Measurements from ENCODE around the gene PAM.

PAM gene

DNA sequence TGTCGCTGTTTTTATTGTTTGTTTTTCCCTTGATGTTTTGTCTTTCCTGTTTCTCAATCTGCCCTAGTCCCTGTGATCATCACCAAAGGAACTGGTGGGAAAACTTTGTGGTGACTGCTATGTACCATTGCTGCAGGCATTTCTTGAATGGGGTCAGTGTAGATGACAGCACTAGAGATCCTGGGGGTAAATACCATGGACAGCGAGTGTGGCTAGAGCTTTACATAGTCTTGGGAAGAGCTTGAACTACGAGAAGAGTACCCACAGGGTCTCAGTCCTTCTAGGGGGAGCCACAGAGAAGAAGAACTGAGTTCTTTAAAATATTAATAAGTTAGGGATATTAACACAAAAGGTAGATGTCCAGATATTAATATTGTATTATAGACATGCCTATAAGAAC is 138.8 kb downstream of the PAM start:
- no peak for DNase-seq
- H3K4me2 ChIP-seq (ENCODE audit: low read depth, low read length): no peak overlapping the region
- no peak overlapping the region for H3K9ac ChIP-seq (ENCODE audit: low read length)
- no peaks in the 10 kb centered on the region for H3K79me2 ChIP-seq (ENCODE audit: low read length)
- H4K20me1 ChIP-seq (ENCODE audit: insufficient read depth, low read length): no peaks in the 10 kb centered on the region
- no peaks in the 10 kb centered on the region for H3K9me3 ChIP-seq (replicated peaks; ENCODE audit: insufficient read depth, low read length)
- TF ChIP-seq EZH2phosphoT487 (IDR thresholded peaks at IDR 0.05; ENCODE audit: low read length) (no peak), EZH2 (optimal IDR thresholded peaks at IDR 0.05; ENCODE audit: low read depth, low read length) (no peak)
- TF ChIP-seq, protein P1, sequence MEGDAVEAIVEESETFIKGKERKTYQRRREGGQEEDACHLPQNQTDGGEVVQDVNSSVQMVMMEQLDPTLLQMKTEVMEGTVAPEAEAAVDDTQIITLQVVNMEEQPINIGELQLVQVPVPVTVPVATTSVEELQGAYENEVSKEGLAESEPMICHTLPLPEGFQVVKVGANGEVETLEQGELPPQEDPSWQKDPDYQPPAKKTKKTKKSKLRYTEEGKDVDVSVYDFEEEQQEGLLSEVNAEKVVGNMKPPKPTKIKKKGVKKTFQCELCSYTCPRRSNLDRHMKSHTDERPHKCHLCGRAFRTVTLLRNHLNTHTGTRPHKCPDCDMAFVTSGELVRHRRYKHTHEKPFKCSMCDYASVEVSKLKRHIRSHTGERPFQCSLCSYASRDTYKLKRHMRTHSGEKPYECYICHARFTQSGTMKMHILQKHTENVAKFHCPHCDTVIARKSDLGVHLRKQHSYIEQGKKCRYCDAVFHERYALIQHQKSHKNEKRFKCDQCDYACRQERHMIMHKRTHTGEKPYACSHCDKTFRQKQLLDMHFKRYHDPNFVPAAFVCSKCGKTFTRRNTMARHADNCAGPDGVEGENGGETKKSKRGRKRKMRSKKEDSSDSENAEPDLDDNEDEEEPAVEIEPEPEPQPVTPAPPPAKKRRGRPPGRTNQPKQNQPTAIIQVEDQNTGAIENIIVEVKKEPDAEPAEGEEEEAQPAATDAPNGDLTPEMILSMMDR (IDR thresholded peaks at IDR 0.05; ENCODE audit: low read length): no peak
- no peaks in the 10 kb centered on the region for H3K36me3 ChIP-seq (replicated peaks; ENCODE audit: insufficient read depth, low read length)
- H3K27ac ChIP-seq (ENCODE audit: low read length): no peak overlapping the region
- no peak overlapping the region for H2AFZ ChIP-seq (ENCODE audit: low read length)
- H3F3A ChIP-seq (ENCODE audit: insufficient read depth, low read length): no peaks in the 10 kb centered on the region
- H3K9me2 ChIP-seq (replicated peaks; ENCODE audit: insufficient read depth, low read length): no peaks in the 10 kb centered on the region
- H3K4me1 ChIP-seq (ENCODE audit: low read length): no peaks in the 10 kb centered on the region
- no peaks in the 10 kb centered on the region for H3K27me3 ChIP-seq (replicated peaks; ENCODE audit: insufficient read depth, low read length)
- no peak overlapping the region for H3K4me3 ChIP-seq (ENCODE audit: low read length)

DNA sequence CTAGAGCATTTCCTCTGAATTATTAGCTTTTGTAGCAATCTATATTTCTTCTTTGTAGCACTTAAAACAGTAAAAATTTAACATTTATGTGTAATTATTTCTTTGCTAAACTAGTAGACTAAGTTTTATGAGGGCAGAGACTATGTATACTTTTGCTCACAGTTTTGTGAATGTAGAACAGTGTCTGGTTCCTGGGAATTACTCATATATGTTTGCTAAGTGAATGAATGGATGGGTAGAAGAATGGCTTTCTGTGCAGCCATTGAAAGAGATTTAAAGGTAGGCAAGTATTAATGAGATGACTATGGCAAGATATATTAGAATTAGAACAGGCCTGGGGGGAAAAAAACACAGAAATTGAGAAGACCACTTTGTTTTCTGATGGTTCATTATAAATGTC is 140.1 kb downstream of the PAM start:
- H3K9me3 ChIP-seq (replicated peaks; ENCODE audit: insufficient read depth, low read length): no peaks in the 10 kb centered on the region
- H3K4me3 ChIP-seq (ENCODE audit: low read length): no peak overlapping the region
- no peaks in the 10 kb centered on the region for H3K4me1 ChIP-seq (ENCODE audit: low read length)
- H3K9ac ChIP-seq (ENCODE audit: low read length): no peak overlapping the region
- H3K9me2 ChIP-seq (replicated peaks; ENCODE audit: insufficient read depth, low read length): no peaks in the 10 kb centered on the region
- no peaks in the 10 kb centered on the region for H3K36me3 ChIP-seq (replicated peaks; ENCODE audit: insufficient read depth, low read length)
- no peaks in the 10 kb centered on the region for H4K20me1 ChIP-seq (ENCODE audit: insufficient read depth, low read length)
- H3K27me3 ChIP-seq (replicated peaks; ENCODE audit: insufficient read depth, low read length): no peaks in the 10 kb centered on the region
- DNase-seq: no peak
- H3F3A ChIP-seq (ENCODE audit: insufficient read depth, low read length): no peaks in the 10 kb centered on the region
- H3K27ac ChIP-seq (ENCODE audit: low read length): no peak overlapping the region
- H3K4me2 ChIP-seq (ENCODE audit: low read depth, low read length): no peak overlapping the region
- H2AFZ ChIP-seq (ENCODE audit: low read length): no peak overlapping the region
- H3K79me2 ChIP-seq (ENCODE audit: low read length): no peaks in the 10 kb centered on the region
- TF ChIP-seq EZH2 (optimal IDR thresholded peaks at IDR 0.05; ENCODE audit: low read depth, low read length) (no peak), EZH2phosphoT487 (IDR thresholded peaks at IDR 0.05; ENCODE audit: low read length) (no peak)
- TF ChIP-seq, protein P1 (IDR thresholded peaks at IDR 0.05; ENCODE audit: low read length): no peak

DNA sequence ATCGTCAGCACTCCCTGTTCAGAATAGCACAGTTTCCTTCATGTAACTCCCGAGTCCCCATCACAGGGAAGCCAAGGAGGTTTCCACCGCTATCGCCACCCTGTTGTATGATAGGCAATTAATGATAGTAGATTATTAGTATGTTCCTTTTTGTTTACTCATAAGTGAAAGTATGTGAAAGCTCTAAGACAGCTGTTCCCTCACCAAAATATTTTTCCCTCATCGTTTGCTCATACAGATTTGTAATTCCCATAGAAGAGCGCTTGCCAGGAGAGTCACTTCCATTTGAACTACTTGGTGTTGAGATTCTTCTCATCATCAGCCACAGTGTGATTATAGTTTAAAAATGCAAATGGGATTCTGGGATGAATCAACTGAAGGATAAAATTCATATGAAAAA is 140.9 kb downstream of the PAM start:
- H3K79me2 ChIP-seq (ENCODE audit: low read length): no peaks in the 10 kb centered on the region
- TF ChIP-seq EZH2 (optimal IDR thresholded peaks at IDR 0.05; ENCODE audit: low read depth, low read length) (no peak), EZH2phosphoT487 (IDR thresholded peaks at IDR 0.05; ENCODE audit: low read length) (no peak)
- TF ChIP-seq, protein P1 (IDR thresholded peaks at IDR 0.05; ENCODE audit: low read length): no peak
- H4K20me1 ChIP-seq (ENCODE audit: insufficient read depth, low read length): no peaks in the 10 kb centered on the region

More for the DNA sequence above, 140.9 kb downstream of the PAM start:
- Histone ChIP-seq H3K9me3 (replicated peaks; ENCODE audit: insufficient read depth, low read length) (no peaks in the 10 kb centered on the region), H3K4me1 (ENCODE audit: low read length) (no peaks in the 10 kb centered on the region), H3K27me3 (replicated peaks; ENCODE audit: insufficient read depth, low read length) (no peaks in the 10 kb centered on the region), H3K27ac (ENCODE audit: low read length) (no peak overlapping the region), H2AFZ (ENCODE audit: low read length) (no peak overlapping the region), H3K36me3 (replicated peaks; ENCODE audit: insufficient read depth, low read length) (no peaks in the 10 kb centered on the region), H3K9me2 (replicated peaks; ENCODE audit: insufficient read depth, low read length) (no peaks in the 10 kb centered on the region), H3K4me2 (ENCODE audit: low read depth, low read length) (no peak overlapping the region), H3K4me3 (ENCODE audit: low read length) (no peak overlapping the region), H3F3A (ENCODE audit: insufficient read depth, low read length) (no peaks in the 10 kb centered on the region), H3K9ac (ENCODE audit: low read length) (no peak overlapping the region)
- DNase-seq: no peak

Measured in MM.1S (cell line).